Endothelial cell of umbilical vein (primary cell): ENCODE results near the gene ZFYVE28.

ENCODE experiments used
- CTCF ChIP-seq, 2 donors: IDR thresholded peaks; 1 replicate in 1 of 2; 2 replicates in 1 of 2; pipeline ENCODE4 v1.5.1; 2011; ENCODE audit warnings: low read length in 2 of 2, mild to moderate bottlenecking in 2 of 2, moderate library complexity in 2 of 2, control low read depth in 1 of 2, inconsistent platforms in 1 of 2, low read depth in 1 of 2; ENCODE audit not compliant: insufficient read depth in 1 of 2; ENCODE audit errors: extremely low read depth in 1 of 2
- EZH2 ChIP-seq: IDR thresholded peaks from 2 replicates; pipeline ENCODE4 v1.6.1; 2012; ENCODE audit warnings: borderline replicate concordance, low read depth, mild to moderate bottlenecking, moderate library complexity, low read length, inconsistent platforms; ENCODE audit not compliant: severe bottlenecking
- FOS ChIP-seq: IDR thresholded peaks from 2 replicates; pipeline ENCODE4 v1.6.1; 2011; ENCODE audit warnings: mild to moderate bottlenecking, low read length, moderate library complexity, borderline replicate concordance; ENCODE audit not compliant: insufficient read depth
- JUN ChIP-seq: IDR thresholded peaks from 2 replicates; pipeline ENCODE4 v1.6.1; 2011; ENCODE audit warnings: borderline replicate concordance, low read depth; ENCODE audit not compliant: insufficient read length, insufficient read depth
- POLR2A ChIP-seq: IDR thresholded peaks from 2 replicates; pipeline ENCODE4 v1.6.1; 2012; ENCODE audit warnings: low read depth, mild to moderate bottlenecking, control low read depth, low read length

GRCh38 chr4:2322227-2322626, 96.2 kb downstream of the ZFYVE28 start:
- TF ChIP-seq CTCF (IDR thresholded peaks at IDR 0.05; ENCODE audit: extremely low read depth in 1 of 2, insufficient read depth in 1 of 2, low read depth in 1 of 2, low read length in 2 of 2): no peak
- TF ChIP-seq EZH2: no peak
- no peak for TF ChIP-seq FOS
- no peak for TF ChIP-seq JUN
- no peak for TF ChIP-seq POLR2A
